H9 (cell line): ENCODE results near the gene AP1S3. TPM values are rescaled to one million over a fixed set of nuclear protein-coding genes. Genes with fewer than 3 reads are reported as not detected.
A peak's percentile ranks its signal among the peaks of the same experiment; 100 is the strongest.

Experiments
- DNase-seq: peaks from one replicate; pipeline ENCODE4 v3.0.0-alpha.2; 2017
- H2AFZ ChIP-seq: one replicate; pipeline ENCODE4 v1.6.1; 2013; ENCODE audit warnings: mild to moderate bottlenecking, low read length, control low read depth, moderate library complexity
- H2AK5ac ChIP-seq: 2 replicates; pipeline ENCODE4 v1.6.1; 2013; ENCODE audit warnings: low read length, control low read depth, mixed read lengths; ENCODE audit not compliant: insufficient read length
- H2BK120ac ChIP-seq: one replicate; pipeline ENCODE4 v1.6.1; 2013; ENCODE audit warnings: low read depth, mild to moderate bottlenecking, low read length, control low read depth, inconsistent platforms; ENCODE audit not compliant: poor library complexity, severe bottlenecking
- H2BK12ac ChIP-seq: 2 replicates; pipeline ENCODE4 v1.6.1; 2013; ENCODE audit warnings: low read length, control low read depth, mixed read lengths, low read depth; ENCODE audit not compliant: insufficient read length
- H2BK15ac ChIP-seq: 2 replicates; pipeline ENCODE4 v1.6.1; 2013; ENCODE audit warnings: low read depth, low read length, control low read depth
- H2BK20ac ChIP-seq: one replicate; pipeline ENCODE4 v1.6.1; 2013; ENCODE audit warnings: low read depth, mild to moderate bottlenecking, low read length, control low read depth, inconsistent platforms; ENCODE audit not compliant: poor library complexity, severe bottlenecking
- H2BK5ac ChIP-seq: 2 replicates; pipeline ENCODE4 v1.6.1; 2013; ENCODE audit warnings: low read length, control low read depth, mixed read lengths; ENCODE audit not compliant: insufficient read length
- H3K14ac ChIP-seq: 2 replicates; pipeline ENCODE4 v1.6.1; 2013; ENCODE audit warnings: low read length, control low read depth; ENCODE audit not compliant: insufficient read depth
- H3K18ac ChIP-seq: 2 replicates; pipeline ENCODE4 v1.6.1; 2013; ENCODE audit warnings: low read depth, mild to moderate bottlenecking, mixed read lengths, low read length, control low read depth; ENCODE audit not compliant: insufficient read length
- H3K23ac ChIP-seq: 2 replicates; pipeline ENCODE4 v1.6.1; 2013; ENCODE audit warnings: low read length, control low read depth, mixed read lengths, low read depth; ENCODE audit not compliant: insufficient read length
- H3K23me2 ChIP-seq: 2 replicates; pipeline ENCODE4 v1.6.1; 2013; ENCODE audit warnings: low read depth, mild to moderate bottlenecking, mixed read lengths, low read length, control low read depth; ENCODE audit not compliant: insufficient read length, poor library complexity, severe bottlenecking
- H3K27ac ChIP-seq: 2 replicates; pipeline ENCODE4 v1.5.1; 2013; ENCODE audit warnings: low read length, control low read depth, mixed read lengths, low read depth; ENCODE audit not compliant: insufficient read length
- H3K27me3 ChIP-seq: 2 replicates; pipeline ENCODE4 v1.6.1; 2013; ENCODE audit warnings: low read length, control low read depth, inconsistent platforms; ENCODE audit not compliant: insufficient read depth
- H3K4ac ChIP-seq: 2 replicates; pipeline ENCODE4 v1.6.1; 2013; ENCODE audit warnings: low read depth, mild to moderate bottlenecking, control low read depth, inconsistent platforms, low read length, moderate library complexity
- H3K4me1 ChIP-seq: 2 replicates; pipeline ENCODE4 v1.6.1; 2013; ENCODE audit warnings: low read length, control low read depth, inconsistent platforms; ENCODE audit not compliant: insufficient read depth
- H3K4me2 ChIP-seq: 2 replicates; pipeline ENCODE4 v1.6.1; 2013; ENCODE audit warnings: low read length, control low read depth, mixed read lengths; ENCODE audit not compliant: insufficient read length, insufficient read depth
- H3K56ac ChIP-seq: 2 replicates; pipeline ENCODE4 v1.6.1; 2013; ENCODE audit warnings: low read depth, mild to moderate bottlenecking, mixed read lengths, low read length, control low read depth; ENCODE audit not compliant: insufficient read length
- H3K79me1 ChIP-seq: 2 replicates; pipeline ENCODE4 v1.6.1; 2013; ENCODE audit warnings: low read depth, mild to moderate bottlenecking, moderate library complexity, low read length, control low read depth, inconsistent platforms; ENCODE audit not compliant: insufficient read depth, poor library complexity, severe bottlenecking
- H3K79me2 ChIP-seq: 2 replicates; pipeline ENCODE4 v1.6.1; 2013; ENCODE audit warnings: low read length, control low read depth, inconsistent platforms; ENCODE audit not compliant: insufficient read depth
- H3K9ac ChIP-seq: 2 replicates; pipeline ENCODE4 v1.6.1; 2013; ENCODE audit warnings: low read length, control low read depth, mixed read lengths; ENCODE audit not compliant: insufficient read length; ENCODE audit errors: extremely low read depth
- H3K9me3 ChIP-seq: one replicate; pipeline ENCODE4 v1.6.1; 2013; ENCODE audit warnings: low read depth, low read length, inconsistent platforms; ENCODE audit not compliant: control insufficient read depth
- H3T11ph ChIP-seq: one replicate; pipeline ENCODE4 v1.6.1; 2013; ENCODE audit warnings: mild to moderate bottlenecking, low read length, control low read depth, inconsistent platforms
- H4K20me1 ChIP-seq: one replicate; pipeline ENCODE4 v1.6.1; 2013; ENCODE audit not compliant: control insufficient read depth, insufficient read length, insufficient read depth
- H4K5ac ChIP-seq: 2 replicates; pipeline ENCODE4 v1.6.1; 2013; ENCODE audit warnings: low read depth, mild to moderate bottlenecking, mixed read lengths, low read length, control low read depth; ENCODE audit not compliant: insufficient read length
- H4K8ac ChIP-seq: replicated peaks from 2 replicates; pipeline ENCODE4 v1.6.1; 2013; ENCODE audit warnings: low read length, control low read depth, mixed read lengths, low read depth; ENCODE audit not compliant: insufficient read length
- H4K91ac ChIP-seq: 2 replicates; pipeline ENCODE4 v1.6.1; 2013; ENCODE audit warnings: low read depth, mild to moderate bottlenecking, moderate library complexity, mixed read lengths, low read length, control low read depth; ENCODE audit not compliant: insufficient read length
- H3K27ac Mint-ChIP-seq, 3 experiments: 2 replicates in 2 of 3; 3 replicates in 1 of 3; pipeline ENCODE4 v1.8.0; 2020 to 2021; ENCODE audit warnings: mixed read lengths in 3 of 3, mild to moderate bottlenecking in 1 of 3, moderate library complexity in 1 of 3
- H3K27me3 Mint-ChIP-seq: 2 replicates; pipeline ENCODE4 v1.8.0; 2021; ENCODE audit warnings: low read depth, mild to moderate bottlenecking, moderate library complexity, mixed read lengths
- H3K36me3 Mint-ChIP-seq, 3 experiments: 2 replicates in 2 of 3; 3 replicates in 1 of 3; pipeline ENCODE4 v1.8.0; 2020 to 2021; ENCODE audit warnings: low read depth in 3 of 3, mixed read lengths in 3 of 3; ENCODE audit not compliant: insufficient read depth in 1 of 3
- H3K4me1 Mint-ChIP-seq, 2 experiments: 2 replicates each; pipeline ENCODE4 v1.8.0; 2020; ENCODE audit warnings: mixed read lengths in 2 of 2
- H3K4me3 Mint-ChIP-seq, 2 experiments: 2 replicates in 1 of 2; 3 replicates in 1 of 2; pipeline ENCODE4 v1.8.0; 2020 to 2021; ENCODE audit warnings: mild to moderate bottlenecking in 2 of 2, mixed read lengths in 2 of 2, moderate library complexity in 1 of 2
- H3K9me3 Mint-ChIP-seq, 2 experiments: 2 replicates in 1 of 2; 3 replicates in 1 of 2; pipeline ENCODE4 v1.8.0; 2020; ENCODE audit warnings: mild to moderate bottlenecking in 2 of 2, mixed read lengths in 2 of 2, moderate library complexity in 1 of 2
- WGBS: extraction: QIAGEN DNeasy Blood & Tissue Kit; methylation state at CpG from one replicate; pipeline ENCODE4 v1.1.7; 2013; ENCODE audit warnings: missing lambda C conversion rate, low lambda C conversion rate, mixed read lengths; ENCODE audit not compliant: insufficient read length; ENCODE audit errors: extremely low coverage; 5-methylcytosine and 5-hydroxymethylcytosine counted together
- total RNA-seq: library from RNA; stranded (reverse); gene quantifications from 2 replicates; pipeline ENCODE4 v1.2.1, GENCODE V29; 2021
- TF ChIP-seq, protein P1 (sequence below): fragments of 200-600 bp; sonication (generic); conservative IDR thresholded peaks from 3 replicates; pipeline ENCODE4 v1.8.0; 2021; ENCODE audit warnings: antibody characterized with exemption, mild to moderate bottlenecking

The AP1S3 gene
- total RNA-seq, 1 experiment from 2014 or later: 8.7 TPM

DNA sequence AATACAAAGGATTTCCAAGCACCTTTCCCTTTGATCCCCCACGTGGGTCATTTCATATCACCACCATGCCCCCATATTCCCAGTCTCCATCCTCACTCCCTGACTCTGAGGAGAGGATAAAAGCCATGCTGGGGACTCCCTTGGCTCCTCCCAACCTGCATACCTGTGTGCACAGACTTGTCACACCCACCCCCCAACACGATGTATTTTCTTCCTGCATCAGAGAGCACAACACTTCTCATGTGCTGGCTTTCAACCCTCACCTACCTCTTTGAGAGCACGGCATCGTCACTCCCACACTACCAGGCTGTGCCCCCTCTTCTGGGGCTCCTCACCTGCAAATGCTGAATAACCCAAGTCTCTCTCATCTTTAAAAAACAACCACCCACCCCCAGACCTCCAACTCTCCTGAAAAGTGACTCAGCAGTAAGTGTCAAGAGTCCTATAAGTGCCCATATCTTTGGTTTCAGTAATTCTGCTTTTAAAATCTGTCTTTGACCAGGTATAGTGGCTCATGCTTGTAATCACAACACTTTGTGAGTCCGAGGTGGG lies 53.1 kb downstream of the AP1S3 start:
- Histone ChIP-seq H3K27me3 (no peaks in the 10 kb centered on the region), H2BK5ac (no peak overlapping the region), H2BK12ac (no peak overlapping the region), H4K91ac (no peak overlapping the region), H3K4me2 (no peak overlapping the region), H3K9me3 (no peaks in the 10 kb centered on the region), H3T11ph (no peak overlapping the region), H3K4ac (no peak overlapping the region), H4K8ac (no peak overlapping the region), H4K5ac (no peak overlapping the region), H3K56ac (no peak overlapping the region), H3K18ac (no peak overlapping the region), H2AFZ (no peak overlapping the region), H3K4me1 (0 out of 2 replicates have a peak, but pooled peaks cover 3% of the 10 kb centered on the region), H2AK5ac (no peak overlapping the region), H3K79me2 (no peaks in the 10 kb centered on the region), H4K20me1 (no peaks in the 10 kb centered on the region), H2BK15ac (no peak overlapping the region), H3K23me2 (no peaks in the 10 kb centered on the region), H2BK20ac (no peak overlapping the region), H3K23ac (no peak overlapping the region), H3K14ac (no peak overlapping the region), H3K27ac (no peak overlapping the region), H3K79me1 (no peaks in the 10 kb centered on the region), H2BK120ac (no peak overlapping the region), H3K9ac (no peak overlapping the region)
- Mint-ChIP-seq H3K9me3 (no peaks in the 10 kb centered on the region), H3K4me3 (no peak overlapping the region), H3K4me1 (peaks cover 9 to 12% of the 10 kb centered on the region in 2 experiments), H3K27ac (peak overlapping the region in 2 of 3 experiments; percentile 18 to 63; a peak in 1 of 7 replicates), H3K36me3 (no peaks in the 10 kb centered on the region), H3K27me3 (no peaks in the 10 kb centered on the region)
- no peak for DNase-seq
- no CpG with 5 or more reads among the region's 5 CpGs for WGBS
- TF ChIP-seq, protein P1, sequence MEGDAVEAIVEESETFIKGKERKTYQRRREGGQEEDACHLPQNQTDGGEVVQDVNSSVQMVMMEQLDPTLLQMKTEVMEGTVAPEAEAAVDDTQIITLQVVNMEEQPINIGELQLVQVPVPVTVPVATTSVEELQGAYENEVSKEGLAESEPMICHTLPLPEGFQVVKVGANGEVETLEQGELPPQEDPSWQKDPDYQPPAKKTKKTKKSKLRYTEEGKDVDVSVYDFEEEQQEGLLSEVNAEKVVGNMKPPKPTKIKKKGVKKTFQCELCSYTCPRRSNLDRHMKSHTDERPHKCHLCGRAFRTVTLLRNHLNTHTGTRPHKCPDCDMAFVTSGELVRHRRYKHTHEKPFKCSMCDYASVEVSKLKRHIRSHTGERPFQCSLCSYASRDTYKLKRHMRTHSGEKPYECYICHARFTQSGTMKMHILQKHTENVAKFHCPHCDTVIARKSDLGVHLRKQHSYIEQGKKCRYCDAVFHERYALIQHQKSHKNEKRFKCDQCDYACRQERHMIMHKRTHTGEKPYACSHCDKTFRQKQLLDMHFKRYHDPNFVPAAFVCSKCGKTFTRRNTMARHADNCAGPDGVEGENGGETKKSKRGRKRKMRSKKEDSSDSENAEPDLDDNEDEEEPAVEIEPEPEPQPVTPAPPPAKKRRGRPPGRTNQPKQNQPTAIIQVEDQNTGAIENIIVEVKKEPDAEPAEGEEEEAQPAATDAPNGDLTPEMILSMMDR: no peak
